ENCODE data around the gene R3HDM4. TPM values are rescaled to one million over a fixed set of nuclear protein-coding genes. Genes with fewer than 3 reads are reported as not detected.

The R3HDM4 gene
- total and polyA plus RNA-seq, 9 of the 15 experiments (the other 6 are each of a cell fraction or from before 2014, with no cell fraction given) = 3.2 to 154 (median 59.0) TPM

DNA sequence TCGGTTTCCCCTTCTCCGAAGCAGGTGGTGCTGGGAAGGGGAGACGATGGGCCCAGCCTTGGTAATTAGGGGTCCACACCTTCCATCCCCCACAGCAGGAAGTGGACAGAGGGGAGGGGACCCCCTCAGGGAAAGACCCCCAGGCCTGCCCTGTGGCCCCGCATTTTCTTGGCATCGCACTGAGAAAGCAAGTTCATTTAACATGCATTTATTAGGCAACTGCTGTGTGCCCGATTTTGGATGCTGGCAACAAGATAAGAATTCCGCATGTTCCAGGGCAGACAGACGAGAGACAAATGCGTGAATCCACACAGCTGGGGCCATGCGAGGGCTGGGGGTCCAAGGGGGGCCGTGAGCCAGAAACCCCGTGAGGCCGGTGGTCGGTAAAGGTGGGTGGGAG, 41.3 kb upstream of the R3HDM4 start (continued):
- TF ChIP-seq, protein P1, sequence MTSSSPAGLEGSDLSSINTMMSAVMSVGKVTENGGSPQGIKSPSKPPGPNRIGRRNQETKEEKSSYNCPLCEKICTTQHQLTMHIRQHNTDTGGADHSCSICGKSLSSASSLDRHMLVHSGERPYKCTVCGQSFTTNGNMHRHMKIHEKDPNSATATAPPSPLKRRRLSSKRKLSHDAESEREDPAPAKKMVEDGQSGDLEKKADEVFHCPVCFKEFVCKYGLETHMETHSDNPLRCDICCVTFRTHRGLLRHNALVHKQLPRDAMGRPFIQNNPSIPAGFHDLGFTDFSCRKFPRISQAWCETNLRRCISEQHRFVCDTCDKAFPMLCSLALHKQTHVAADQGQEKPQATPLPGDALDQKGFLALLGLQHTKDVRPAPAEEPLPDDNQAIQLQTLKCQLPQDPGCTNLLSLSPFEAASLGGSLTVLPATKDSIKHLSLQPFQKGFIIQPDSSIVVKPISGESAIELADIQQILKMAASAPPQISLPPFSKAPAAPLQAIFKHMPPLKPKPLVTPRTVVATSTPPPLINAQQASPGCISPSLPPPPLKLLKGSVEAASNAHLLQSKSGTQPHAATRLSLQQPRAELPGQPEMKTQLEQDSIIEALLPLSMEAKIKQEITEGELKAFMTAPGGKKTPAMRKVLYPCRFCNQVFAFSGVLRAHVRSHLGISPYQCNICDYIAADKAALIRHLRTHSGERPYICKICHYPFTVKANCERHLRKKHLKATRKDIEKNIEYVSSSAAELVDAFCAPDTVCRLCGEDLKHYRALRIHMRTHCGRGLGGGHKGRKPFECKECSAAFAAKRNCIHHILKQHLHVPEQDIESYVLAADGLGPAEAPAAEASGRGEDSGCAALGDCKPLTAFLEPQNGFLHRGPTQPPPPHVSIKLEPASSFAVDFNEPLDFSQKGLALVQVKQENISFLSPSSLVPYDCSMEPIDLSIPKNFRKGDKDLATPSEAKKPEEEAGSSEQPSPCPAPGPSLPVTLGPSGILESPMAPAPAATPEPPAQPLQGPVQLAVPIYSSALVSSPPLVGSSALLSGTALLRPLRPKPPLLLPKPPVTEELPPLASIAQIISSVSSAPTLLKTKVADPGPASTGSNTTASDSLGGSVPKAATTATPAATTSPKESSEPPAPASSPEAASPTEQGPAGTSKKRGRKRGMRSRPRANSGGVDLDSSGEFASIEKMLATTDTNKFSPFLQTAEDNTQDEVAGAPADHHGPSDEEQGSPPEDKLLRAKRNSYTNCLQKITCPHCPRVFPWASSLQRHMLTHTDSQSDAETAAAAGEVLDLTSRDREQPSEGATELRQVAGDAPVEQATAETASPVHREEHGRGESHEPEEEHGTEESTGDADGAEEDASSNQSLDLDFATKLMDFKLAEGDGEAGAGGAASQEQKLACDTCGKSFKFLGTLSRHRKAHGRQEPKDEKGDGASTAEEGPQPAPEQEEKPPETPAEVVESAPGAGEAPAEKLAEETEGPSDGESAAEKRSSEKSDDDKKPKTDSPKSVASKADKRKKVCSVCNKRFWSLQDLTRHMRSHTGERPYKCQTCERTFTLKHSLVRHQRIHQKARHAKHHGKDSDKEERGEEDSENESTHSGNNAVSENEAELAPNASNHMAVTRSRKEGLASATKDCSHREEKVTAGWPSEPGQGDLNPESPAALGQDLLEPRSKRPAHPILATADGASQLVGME (CRISPR knock-in tag; IDR thresholded peaks at IDR 0.05) = no peak
- TF ChIP-seq, protein P2, sequence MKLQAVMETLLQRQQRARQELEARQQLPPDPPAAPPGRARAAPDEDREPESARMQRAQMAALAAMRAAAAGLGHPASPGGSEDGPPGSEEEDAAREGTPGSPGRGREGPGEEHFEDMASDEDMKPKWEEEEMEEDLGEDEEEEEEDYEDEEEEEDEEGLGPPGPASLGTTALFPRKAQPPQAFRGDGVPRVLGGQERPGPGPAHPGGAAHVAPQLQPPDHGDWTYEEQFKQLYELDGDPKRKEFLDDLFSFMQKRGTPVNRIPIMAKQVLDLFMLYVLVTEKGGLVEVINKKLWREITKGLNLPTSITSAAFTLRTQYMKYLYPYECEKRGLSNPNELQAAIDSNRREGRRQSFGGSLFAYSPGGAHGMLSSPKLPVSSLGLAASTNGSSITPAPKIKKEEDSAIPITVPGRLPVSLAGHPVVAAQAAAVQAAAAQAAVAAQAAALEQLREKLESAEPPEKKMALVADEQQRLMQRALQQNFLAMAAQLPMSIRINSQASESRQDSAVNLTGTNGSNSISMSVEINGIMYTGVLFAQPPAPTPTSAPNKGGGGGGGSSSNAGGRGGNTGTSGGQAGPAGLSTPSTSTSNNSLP (IDR thresholded peaks at IDR 0.05; ENCODE audit: borderline replicate concordance, low read depth, low read length) = no peak
- TF ChIP-seq HNRNPLL (IDR thresholded peaks at IDR 0.05; ENCODE audit: low read depth, low read length, poor library complexity, severe bottlenecking) (no peak), ZNF165 (CRISPR knock-in tag; IDR thresholded peaks at IDR 0.05; ENCODE audit: borderline replicate concordance) (no peak), NR4A1 (CRISPR knock-in tag; IDR thresholded peaks at IDR 0.05) (no peak), NR4A1 (tag; IDR thresholded peaks at IDR 0.05) (no peak), BRD9 (IDR thresholded peaks at IDR 0.05; ENCODE audit: low read depth, partially characterized antibody) (no peak), ZNF644 (tag; IDR thresholded peaks at IDR 0.05; ENCODE audit: low read depth) (no peak)
- TF ChIP-seq, protein P3, sequence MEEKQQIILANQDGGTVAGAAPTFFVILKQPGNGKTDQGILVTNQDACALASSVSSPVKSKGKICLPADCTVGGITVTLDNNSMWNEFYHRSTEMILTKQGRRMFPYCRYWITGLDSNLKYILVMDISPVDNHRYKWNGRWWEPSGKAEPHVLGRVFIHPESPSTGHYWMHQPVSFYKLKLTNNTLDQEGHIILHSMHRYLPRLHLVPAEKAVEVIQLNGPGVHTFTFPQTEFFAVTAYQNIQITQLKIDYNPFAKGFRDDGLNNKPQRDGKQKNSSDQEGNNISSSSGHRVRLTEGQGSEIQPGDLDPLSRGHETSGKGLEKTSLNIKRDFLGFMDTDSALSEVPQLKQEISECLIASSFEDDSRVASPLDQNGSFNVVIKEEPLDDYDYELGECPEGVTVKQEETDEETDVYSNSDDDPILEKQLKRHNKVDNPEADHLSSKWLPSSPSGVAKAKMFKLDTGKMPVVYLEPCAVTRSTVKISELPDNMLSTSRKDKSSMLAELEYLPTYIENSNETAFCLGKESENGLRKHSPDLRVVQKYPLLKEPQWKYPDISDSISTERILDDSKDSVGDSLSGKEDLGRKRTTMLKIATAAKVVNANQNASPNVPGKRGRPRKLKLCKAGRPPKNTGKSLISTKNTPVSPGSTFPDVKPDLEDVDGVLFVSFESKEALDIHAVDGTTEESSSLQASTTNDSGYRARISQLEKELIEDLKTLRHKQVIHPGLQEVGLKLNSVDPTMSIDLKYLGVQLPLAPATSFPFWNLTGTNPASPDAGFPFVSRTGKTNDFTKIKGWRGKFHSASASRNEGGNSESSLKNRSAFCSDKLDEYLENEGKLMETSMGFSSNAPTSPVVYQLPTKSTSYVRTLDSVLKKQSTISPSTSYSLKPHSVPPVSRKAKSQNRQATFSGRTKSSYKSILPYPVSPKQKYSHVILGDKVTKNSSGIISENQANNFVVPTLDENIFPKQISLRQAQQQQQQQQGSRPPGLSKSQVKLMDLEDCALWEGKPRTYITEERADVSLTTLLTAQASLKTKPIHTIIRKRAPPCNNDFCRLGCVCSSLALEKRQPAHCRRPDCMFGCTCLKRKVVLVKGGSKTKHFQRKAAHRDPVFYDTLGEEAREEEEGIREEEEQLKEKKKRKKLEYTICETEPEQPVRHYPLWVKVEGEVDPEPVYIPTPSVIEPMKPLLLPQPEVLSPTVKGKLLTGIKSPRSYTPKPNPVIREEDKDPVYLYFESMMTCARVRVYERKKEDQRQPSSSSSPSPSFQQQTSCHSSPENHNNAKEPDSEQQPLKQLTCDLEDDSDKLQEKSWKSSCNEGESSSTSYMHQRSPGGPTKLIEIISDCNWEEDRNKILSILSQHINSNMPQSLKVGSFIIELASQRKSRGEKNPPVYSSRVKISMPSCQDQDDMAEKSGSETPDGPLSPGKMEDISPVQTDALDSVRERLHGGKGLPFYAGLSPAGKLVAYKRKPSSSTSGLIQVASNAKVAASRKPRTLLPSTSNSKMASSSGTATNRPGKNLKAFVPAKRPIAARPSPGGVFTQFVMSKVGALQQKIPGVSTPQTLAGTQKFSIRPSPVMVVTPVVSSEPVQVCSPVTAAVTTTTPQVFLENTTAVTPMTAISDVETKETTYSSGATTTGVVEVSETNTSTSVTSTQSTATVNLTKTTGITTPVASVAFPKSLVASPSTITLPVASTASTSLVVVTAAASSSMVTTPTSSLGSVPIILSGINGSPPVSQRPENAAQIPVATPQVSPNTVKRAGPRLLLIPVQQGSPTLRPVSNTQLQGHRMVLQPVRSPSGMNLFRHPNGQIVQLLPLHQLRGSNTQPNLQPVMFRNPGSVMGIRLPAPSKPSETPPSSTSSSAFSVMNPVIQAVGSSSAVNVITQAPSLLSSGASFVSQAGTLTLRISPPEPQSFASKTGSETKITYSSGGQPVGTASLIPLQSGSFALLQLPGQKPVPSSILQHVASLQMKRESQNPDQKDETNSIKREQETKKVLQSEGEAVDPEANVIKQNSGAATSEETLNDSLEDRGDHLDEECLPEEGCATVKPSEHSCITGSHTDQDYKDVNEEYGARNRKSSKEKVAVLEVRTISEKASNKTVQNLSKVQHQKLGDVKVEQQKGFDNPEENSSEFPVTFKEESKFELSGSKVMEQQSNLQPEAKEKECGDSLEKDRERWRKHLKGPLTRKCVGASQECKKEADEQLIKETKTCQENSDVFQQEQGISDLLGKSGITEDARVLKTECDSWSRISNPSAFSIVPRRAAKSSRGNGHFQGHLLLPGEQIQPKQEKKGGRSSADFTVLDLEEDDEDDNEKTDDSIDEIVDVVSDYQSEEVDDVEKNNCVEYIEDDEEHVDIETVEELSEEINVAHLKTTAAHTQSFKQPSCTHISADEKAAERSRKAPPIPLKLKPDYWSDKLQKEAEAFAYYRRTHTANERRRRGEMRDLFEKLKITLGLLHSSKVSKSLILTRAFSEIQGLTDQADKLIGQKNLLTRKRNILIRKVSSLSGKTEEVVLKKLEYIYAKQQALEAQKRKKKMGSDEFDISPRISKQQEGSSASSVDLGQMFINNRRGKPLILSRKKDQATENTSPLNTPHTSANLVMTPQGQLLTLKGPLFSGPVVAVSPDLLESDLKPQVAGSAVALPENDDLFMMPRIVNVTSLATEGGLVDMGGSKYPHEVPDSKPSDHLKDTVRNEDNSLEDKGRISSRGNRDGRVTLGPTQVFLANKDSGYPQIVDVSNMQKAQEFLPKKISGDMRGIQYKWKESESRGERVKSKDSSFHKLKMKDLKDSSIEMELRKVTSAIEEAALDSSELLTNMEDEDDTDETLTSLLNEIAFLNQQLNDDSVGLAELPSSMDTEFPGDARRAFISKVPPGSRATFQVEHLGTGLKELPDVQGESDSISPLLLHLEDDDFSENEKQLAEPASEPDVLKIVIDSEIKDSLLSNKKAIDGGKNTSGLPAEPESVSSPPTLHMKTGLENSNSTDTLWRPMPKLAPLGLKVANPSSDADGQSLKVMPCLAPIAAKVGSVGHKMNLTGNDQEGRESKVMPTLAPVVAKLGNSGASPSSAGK (IDR thresholded peaks at IDR 0.05) = peak; percentile 75; the same call in 1 of the 2 replicates

Measured in K562 (cell line).